A549 (cell line): ENCODE measurements around the gene ADARB2. TPM values are rescaled to one million over a fixed set of nuclear protein-coding genes. Genes with fewer than 3 reads are reported as not detected.
A peak's percentile ranks its signal among the peaks of the same experiment; 100 is the strongest.

Experiments used
- ATAC-seq, 2 experiments: fragments of 200-7000 bp in 1 of 2; fragments of >200 bp in 1 of 2; cut with Nextera tagmentation in 1 of 2; cut with Tn5 transposase in 1 of 2; 3 replicates each; pipeline versions ENCODE4 v1.8.0 to v1.9.1; 2018 to 2020; ENCODE audit warnings: mild to moderate bottlenecking in 1 of 2, moderate library complexity in 1 of 2
- CTCF ChIA-PET: fragments of 300-600 bp; sonication (Branson Sonifier 250); formaldehyde crosslinking; extraction: SDS; loops from one replicate; lab custom pipeline; 2021; ENCODE audit warnings: antibody characterized with exemption, inconsistent platforms; lab: Yijun Ruan, JAX
- POLR2A ChIA-PET: fragments of 350-600 bp; formaldehyde crosslinking; extraction: SDS; loops from one replicate; lab custom pipeline; 2021; ENCODE audit warnings: antibody characterized with exemption, inconsistent platforms; lab: Yijun Ruan, JAX
- DNase-seq, 2 experiments: peaks; one replicate each; pipeline versions ENCODE4 v3.0.0 to v3.0.0-alpha.2; 2011 to 2016; ENCODE audit warnings: low read depth in 1 of 2, low spot score in 1 of 2
- FAIRE-seq: peaks from 2 replicates; lab custom pipeline; 2011; peaks lifted over from hg19 to GRCh38; lab: Jason Lieb, UNC
- H3K27ac ChIP-seq, 2 experiments: fragments of >200 bp; sonication (Bioruptor Twin); formaldehyde crosslinking; 3 replicates each; pipeline ENCODE4 v1.5.1; 2016 to 2017
- H3K4me1 ChIP-seq: fragments of >200 bp; sonication (Bioruptor Twin); formaldehyde crosslinking; 3 replicates; pipeline ENCODE4 v1.6.1; 2016
- H3K4me2 ChIP-seq: fragments of >200 bp; sonication (Bioruptor Twin); formaldehyde crosslinking; 3 replicates; pipeline ENCODE4 v1.6.1; 2016
- H3K4me3 ChIP-seq: fragments of >200 bp; sonication (Bioruptor Twin); formaldehyde crosslinking; 3 replicates; pipeline ENCODE4 v1.5.1; 2016
- H3K9me3 ChIP-seq: fragments of >200 bp; sonication (Bioruptor Twin); formaldehyde crosslinking; 3 replicates; pipeline ENCODE4 v1.6.1; 2016
- ATOH8 ChIP-seq: fragments of 250-450 bp; sonication (Bioruptor Pico); IDR thresholded peaks from 2 replicates; pipeline ENCODE4 v1.5.0; 2020; ENCODE audit warnings: low read depth, mild to moderate bottlenecking, moderate library complexity
- CBX8 ChIP-seq: fragments of 200-600 bp; sonication (generic); IDR thresholded peaks from 2 replicates; pipeline ENCODE4 v1.6.1; 2016
- CEBPB ChIP-seq, 2 experiments: fragments of >200 bp in 1 of 2; sonication (Bioruptor Twin) in 1 of 2; formaldehyde crosslinking in 1 of 2; IDR thresholded peaks; 2 replicates each; pipeline ENCODE4 v1.6.1; 2012 to 2016
- CHD2 ChIP-seq: fragments of 150-350 bp; IDR thresholded peaks from 2 replicates; pipeline ENCODE4 v1.6.1; 2014; ENCODE audit warnings: low read length; ENCODE audit not compliant: partially characterized antibody
- CHD4 ChIP-seq: fragments of 200-600 bp; sonication (generic); IDR thresholded peaks from 2 replicates; pipeline ENCODE4 v1.6.1; 2016; ENCODE audit warnings: antibody characterized with exemption, mild to moderate bottlenecking, borderline replicate concordance
- EHF ChIP-seq: fragments of 250-450 bp; sonication (Bioruptor Pico); IDR thresholded peaks from 2 replicates; pipeline ENCODE4 v1.5.0; 2020; ENCODE audit warnings: mild to moderate bottlenecking
- ESRRA ChIP-seq: fragments of 150-350 bp; IDR thresholded peaks from 2 replicates; pipeline ENCODE4 v1.6.1; 2014; ENCODE audit warnings: mild to moderate bottlenecking, low read length, borderline replicate concordance
- GATA3 ChIP-seq: IDR thresholded peaks from 2 replicates; pipeline ENCODE4 v1.6.1; 2012; ENCODE audit warnings: borderline replicate concordance
- HDAC2 ChIP-seq: fragments of 200-600 bp; sonication (generic); IDR thresholded peaks from 2 replicates; pipeline ENCODE4 v1.6.1; 2016
- JUN ChIP-seq, 2 experiments: fragments of >200 bp; sonication (Bioruptor Twin); formaldehyde crosslinking; IDR thresholded peaks; 2 replicates in 1 of 2; 3 replicates in 1 of 2; pipeline ENCODE4 v1.6.1; 2016 to 2017
- JUNB ChIP-seq: fragments of >200 bp; sonication (Bioruptor Twin); formaldehyde crosslinking; IDR thresholded peaks from 2 replicates; pipeline ENCODE4 v1.6.1; 2016
- KDM1A ChIP-seq: fragments of 200-600 bp; sonication (generic); IDR thresholded peaks from 2 replicates; pipeline ENCODE4 v1.6.1; 2016; ENCODE audit warnings: low read depth, mild to moderate bottlenecking
- MAFK ChIP-seq: fragments of 450-650 bp; IDR thresholded peaks from 2 replicates; pipeline ENCODE4 v1.6.1; 2014; ENCODE audit not compliant: partially characterized antibody
- PHF8 ChIP-seq: fragments of 200-600 bp; sonication (generic); IDR thresholded peaks from 2 replicates; pipeline ENCODE4 v1.6.1; 2016; ENCODE audit warnings: low read depth, mild to moderate bottlenecking, antibody characterized with exemption, moderate library complexity, borderline replicate concordance
- POLR2A ChIP-seq: IDR thresholded peaks from 2 replicates; pipeline ENCODE4 v1.6.1; 2012; ENCODE audit warnings: mild to moderate bottlenecking, low read length
- RCOR1 ChIP-seq: fragments of 150-350 bp; IDR thresholded peaks from 2 replicates; pipeline ENCODE4 v1.6.1; 2014; ENCODE audit warnings: antibody characterized with exemption, low read length, low read depth
- RFX5 ChIP-seq: fragments of 450-650 bp; IDR thresholded peaks from 2 replicates; pipeline ENCODE4 v1.7.1; 2014; ENCODE audit warnings: antibody characterized with exemption, mild to moderate bottlenecking, moderate library complexity
- SMC3 ChIP-seq: fragments of >200 bp; sonication (Bioruptor Twin); formaldehyde crosslinking; IDR thresholded peaks from 3 replicates; pipeline ENCODE4 v1.6.1; 2018; ENCODE audit warnings: inconsistent platforms
- SREBF2 ChIP-seq: fragments of 450-650 bp; IDR thresholded peaks from 2 replicates; pipeline ENCODE4 v1.6.1; 2014; ENCODE audit warnings: mild to moderate bottlenecking, moderate library complexity
- WGBS: methylation state at CpG from one replicate; pipeline ENCODE4 v1.1.6; 2017; ENCODE audit errors: missing lambda C conversion rate; 5-methylcytosine and 5-hydroxymethylcytosine counted together
- polyA minus RNA-seq: library from RNA; depleted of rRNA, polyadenylated mRNA; stranded (reverse); fragments of >200 nt; gene quantifications from 2 replicates; pipeline ENCODE4 v1.2.3, GENCODE V29; 2011; rRNA and poly(A)+ RNA removed
- polyA plus RNA-seq, 4 experiments: library from polyadenylated mRNA; depleted of rRNA in 3 of 4; stranded (reverse); fragments of >200 nt; fragmentation: RNase III in 1 of 4; extraction: RNeasy Plus Mini Kit Qiagen cat#74134 plus additional on column Dnase treatment in 1 of 4; gene quantifications; 2 replicates in 3 of 4; 3 replicates in 1 of 4; pipeline ENCODE4 v1.2.3, GENCODE V29; 2011 to 2017
- TF ChIP-seq, protein P1 (sequence below): fragments of >200 bp; sonication (Bioruptor Twin); formaldehyde crosslinking; IDR thresholded peaks from 3 replicates; pipeline ENCODE4 v1.5.1; 2016
- TF ChIP-seq, protein P2 (sequence below): IDR thresholded peaks from 2 replicates; pipeline ENCODE4 v1.6.1; 2012
- TF ChIP-seq, protein P3 (sequence below): fragments of >200 bp; sonication (Bioruptor Twin); formaldehyde crosslinking; IDR thresholded peaks from 2 replicates; pipeline ENCODE4 v1.6.1; 2016
- TF ChIP-seq, protein P4 (sequence below): IDR thresholded peaks from 2 replicates; pipeline ENCODE4 v1.6.1; 2012
- TF ChIP-seq, protein P5 (sequence below): fragments of 150-350 bp; IDR thresholded peaks from 2 replicates; pipeline ENCODE4 v1.6.1; 2014; ENCODE audit warnings: low read depth, mild to moderate bottlenecking, low read length

Gene ADARB2
- polyA plus RNA-seq (2011; rRNA removed) (not detected in 2 replicates), polyA plus RNA-seq (2017; fragmentation: RNase III; extraction: RNeasy Plus Mini Kit Qiagen cat#74134 plus additional on column Dnase treatment) (not detected in 3 replicates), polyA minus RNA-seq (not detected in 2 replicates)
- polyA plus RNA-seq (2012; cell fraction: cytosol; rRNA removed), result not detected in 2 replicates
- polyA plus RNA-seq (2012; cell fraction: nucleus; rRNA removed), result not detected in 2 replicates

DNA sequence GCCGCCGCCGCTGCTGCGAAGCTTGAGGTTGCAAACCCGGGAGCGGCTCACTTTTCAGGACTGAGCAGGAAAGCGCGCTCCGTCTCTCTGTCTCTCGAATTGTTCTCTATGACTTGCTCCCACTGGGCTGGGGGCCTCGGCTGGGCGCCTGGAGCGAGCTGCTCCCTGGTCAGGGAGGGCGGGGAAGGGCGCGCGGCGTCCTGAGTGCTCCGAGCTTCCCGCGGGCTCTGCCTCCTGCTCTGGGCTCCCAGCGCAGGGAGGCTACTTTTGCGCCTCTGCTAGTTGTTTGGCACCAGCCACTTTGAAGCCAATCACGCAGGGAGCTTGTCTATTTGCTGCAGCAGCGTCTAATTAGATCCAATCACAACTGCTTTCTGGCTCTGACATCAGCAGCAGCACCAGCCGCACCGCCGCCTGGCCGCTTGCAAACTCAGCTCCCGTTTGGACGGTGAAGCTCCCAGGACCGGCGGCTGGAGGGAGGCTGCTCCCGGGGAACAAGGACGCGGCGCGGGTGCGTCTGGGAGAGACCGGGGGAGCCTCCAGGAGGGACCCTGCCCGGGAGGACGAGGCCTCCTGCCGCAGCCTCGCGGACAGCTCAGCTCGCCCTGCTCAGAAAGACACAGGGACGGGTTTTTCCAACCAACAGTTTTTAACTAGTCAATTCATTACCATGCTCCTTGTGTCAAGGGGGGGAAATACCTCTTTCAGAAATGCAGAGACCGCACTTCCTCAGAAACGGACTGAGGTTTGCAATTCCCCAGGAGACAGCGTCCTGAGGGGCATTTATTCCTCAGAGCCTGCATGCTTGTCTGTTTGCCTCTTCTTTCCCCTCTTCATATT is at the start of gene ADARB2:
ADARB2 (minus strand) TSS at position 304 of the 840 bp plus-strand sequence.
- ATAC-seq, result peak; percentile 57 to 66
- Histone ChIP-seq H3K27ac (no peak within 1 kb of the TSS), H3K4me2 (peak within 1 kb of the TSS; percentile 54), H3K4me3 (peak within 1 kb of the TSS; percentile 19; the same call in 1 of the 3 replicates), H3K9me3 (no peaks in the 10 kb centered on the region), H3K4me1 (no peaks in the 10 kb centered on the region)
- no peak for FAIRE-seq
- DNase-seq, result no peak
- CTCF ChIA-PET, result interaction anchor here (0.9 to 1.0 kb wide), 2 partner anchors 11 to 86 kb away, joined by 3 read pairs; no protein-coding TSS in a partner anchor
- POLR2A ChIA-PET, result no interaction called here
- TF ChIP-seq PHF8 (no peak), ESRRA (no peak), CHD2 (no peak), CBX8 (no peak), CHD4 (no peak), SMC3 (no peak)
- TF ChIP-seq, protein P1, sequence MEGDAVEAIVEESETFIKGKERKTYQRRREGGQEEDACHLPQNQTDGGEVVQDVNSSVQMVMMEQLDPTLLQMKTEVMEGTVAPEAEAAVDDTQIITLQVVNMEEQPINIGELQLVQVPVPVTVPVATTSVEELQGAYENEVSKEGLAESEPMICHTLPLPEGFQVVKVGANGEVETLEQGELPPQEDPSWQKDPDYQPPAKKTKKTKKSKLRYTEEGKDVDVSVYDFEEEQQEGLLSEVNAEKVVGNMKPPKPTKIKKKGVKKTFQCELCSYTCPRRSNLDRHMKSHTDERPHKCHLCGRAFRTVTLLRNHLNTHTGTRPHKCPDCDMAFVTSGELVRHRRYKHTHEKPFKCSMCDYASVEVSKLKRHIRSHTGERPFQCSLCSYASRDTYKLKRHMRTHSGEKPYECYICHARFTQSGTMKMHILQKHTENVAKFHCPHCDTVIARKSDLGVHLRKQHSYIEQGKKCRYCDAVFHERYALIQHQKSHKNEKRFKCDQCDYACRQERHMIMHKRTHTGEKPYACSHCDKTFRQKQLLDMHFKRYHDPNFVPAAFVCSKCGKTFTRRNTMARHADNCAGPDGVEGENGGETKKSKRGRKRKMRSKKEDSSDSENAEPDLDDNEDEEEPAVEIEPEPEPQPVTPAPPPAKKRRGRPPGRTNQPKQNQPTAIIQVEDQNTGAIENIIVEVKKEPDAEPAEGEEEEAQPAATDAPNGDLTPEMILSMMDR, result no peak
- WGBS, result 25% methylated on average over 46 of the region's 50 CpGs

- CTCF ChIA-PET, result no interaction called here
- H3K9me3 ChIP-seq, result no peaks in the 10 kb centered on the region
- no peak overlapping the region for H3K4me2 ChIP-seq
- no peak for TF ChIP-seq JUNB
- no peak for TF ChIP-seq JUN (IDR thresholded peaks at IDR 0.05)
- TF ChIP-seq POLR2A, result no peak
- TF ChIP-seq CHD4, result no peak
- TF ChIP-seq, protein P2, sequence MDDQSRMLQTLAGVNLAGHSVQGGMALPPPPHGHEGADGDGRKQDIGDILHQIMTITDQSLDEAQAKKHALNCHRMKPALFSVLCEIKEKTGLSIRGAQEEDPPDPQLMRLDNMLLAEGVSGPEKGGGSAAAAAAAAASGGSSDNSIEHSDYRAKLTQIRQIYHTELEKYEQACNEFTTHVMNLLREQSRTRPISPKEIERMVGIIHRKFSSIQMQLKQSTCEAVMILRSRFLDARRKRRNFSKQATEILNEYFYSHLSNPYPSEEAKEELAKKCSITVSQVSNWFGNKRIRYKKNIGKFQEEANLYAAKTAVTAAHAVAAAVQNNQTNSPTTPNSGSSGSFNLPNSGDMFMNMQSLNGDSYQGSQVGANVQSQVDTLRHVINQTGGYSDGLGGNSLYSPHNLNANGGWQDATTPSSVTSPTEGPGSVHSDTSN, result no peak
- TF ChIP-seq, protein P3, sequence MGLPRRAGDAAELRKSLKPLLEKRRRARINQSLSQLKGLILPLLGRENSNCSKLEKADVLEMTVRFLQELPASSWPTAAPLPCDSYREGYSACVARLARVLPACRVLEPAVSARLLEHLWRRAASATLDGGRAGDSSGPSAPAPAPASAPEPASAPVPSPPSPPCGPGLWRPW, result no peak
- TF ChIP-seq KDM1A, result no peak
- TF ChIP-seq EHF (CRISPR knock-in tag), result no peak
- no peak for TF ChIP-seq RFX5
- TF ChIP-seq ATOH8 (CRISPR knock-in tag), result no peak
- no peak for TF ChIP-seq MAFK
- TF ChIP-seq CEBPB (IDR thresholded peaks at IDR 0.05), result no peak
- TF ChIP-seq RCOR1, result no peak
- TF ChIP-seq GATA3, result no peak
- TF ChIP-seq, protein P4, sequence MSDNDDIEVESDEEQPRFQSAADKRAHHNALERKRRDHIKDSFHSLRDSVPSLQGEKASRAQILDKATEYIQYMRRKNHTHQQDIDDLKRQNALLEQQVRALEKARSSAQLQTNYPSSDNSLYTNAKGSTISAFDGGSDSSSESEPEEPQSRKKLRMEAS, result no peak
- TF ChIP-seq HDAC2, result no peak
- TF ChIP-seq, protein P5, sequence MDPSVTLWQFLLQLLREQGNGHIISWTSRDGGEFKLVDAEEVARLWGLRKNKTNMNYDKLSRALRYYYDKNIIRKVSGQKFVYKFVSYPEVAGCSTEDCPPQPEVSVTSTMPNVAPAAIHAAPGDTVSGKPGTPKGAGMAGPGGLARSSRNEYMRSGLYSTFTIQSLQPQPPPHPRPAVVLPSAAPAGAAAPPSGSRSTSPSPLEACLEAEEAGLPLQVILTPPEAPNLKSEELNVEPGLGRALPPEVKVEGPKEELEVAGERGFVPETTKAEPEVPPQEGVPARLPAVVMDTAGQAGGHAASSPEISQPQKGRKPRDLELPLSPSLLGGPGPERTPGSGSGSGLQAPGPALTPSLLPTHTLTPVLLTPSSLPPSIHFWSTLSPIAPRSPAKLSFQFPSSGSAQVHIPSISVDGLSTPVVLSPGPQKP, result no peak
- no peak for TF ChIP-seq SREBF2
- POLR2A ChIA-PET, result no interaction called here
- ATAC-seq (no peak), DNase-seq (no peak), FAIRE-seq (no peak)
- 7% methylated on average over 3 of the region's 3 CpGs for WGBS
- H3K27ac ChIP-seq, result no peak overlapping the region
- H3K4me3 ChIP-seq, result no peak overlapping the region
- H3K4me1 ChIP-seq, result no peaks in the 10 kb centered on the region
Measured at GRCh38 chr10:1785835-1786234, 48.5 kb upstream of the ADARB2 start.
